ENCODE measurements around the gene NANOS2. TPM values are rescaled to one million over a fixed set of nuclear protein-coding genes. Genes with fewer than 3 reads are reported as not detected.

Gene NANOS2
- not detected for total RNA-seq

- Histone ChIP-seq H3K27me3 (peaks cover 26% of the 10 kb centered on the region), H3K36me3 (no peaks in the 10 kb centered on the region), H3K4me3 (no peak within 1 kb of the TSS), H3K27ac (no peak within 1 kb of the TSS), H3K4me1 (no peaks in the 10 kb centered on the region), H3K9me3 (no peaks in the 10 kb centered on the region)
- no peak for DNase-seq (ENCODE audit: low spot score in 2 of 2)
- no peak for TF ChIP-seq POLR2AphosphoS5 (IDR thresholded peaks at IDR 0.05)
- no peak for TF ChIP-seq POLR2A (IDR thresholded peaks at IDR 0.05)
- no peak for TF ChIP-seq EP300 (IDR thresholded peaks at IDR 0.05)
- no peak for TF ChIP-seq CTCF (IDR thresholded peaks at IDR 0.05)
- 71% methylated on average over 24 of the region's 44 CpGs for WGBS
Observed at GRCh38 chr19:45913874-45914830, at the start of gene NANOS2. NANOS2 (minus strand) TSS chr19:45914778; CDS start chr19:45914693, 85 bp downstream.

GRCh38 chr19:45962021-45962420 lies 47.4 kb upstream of the NANOS2 start:
- no peak overlapping the region for H3K4me3 ChIP-seq
- H3K27ac ChIP-seq, result no peak overlapping the region
- 82% methylated on average over 15 of the region's 15 CpGs for WGBS
- no peaks in the 10 kb centered on the region for H3K4me1 ChIP-seq
- no peak for DNase-seq (ENCODE audit: low spot score in 2 of 2)
- H3K36me3 ChIP-seq, result no peaks in the 10 kb centered on the region
- TF ChIP-seq CTCF (IDR thresholded peaks at IDR 0.05), result no peak
- TF ChIP-seq POLR2A (IDR thresholded peaks at IDR 0.05), result no peak
- TF ChIP-seq EP300 (IDR thresholded peaks at IDR 0.05), result no peak
- TF ChIP-seq POLR2AphosphoS5 (IDR thresholded peaks at IDR 0.05), result no peak
- H3K9me3 ChIP-seq, result no peaks in the 10 kb centered on the region
- H3K27me3 ChIP-seq, result peaks cover 78% of the 10 kb centered on the region

- no peak overlapping the region for H3K27ac ChIP-seq
- no peaks in the 10 kb centered on the region for H3K36me3 ChIP-seq
- no peak overlapping the region for H3K4me3 ChIP-seq
- no peaks in the 10 kb centered on the region for H3K9me3 ChIP-seq
- 25% methylated on average over 16 of the region's 19 CpGs for WGBS
- DNase-seq (ENCODE audit: low spot score in 2 of 2), result no peak
- no peak for TF ChIP-seq POLR2A (IDR thresholded peaks at IDR 0.05)
- TF ChIP-seq CTCF (IDR thresholded peaks at IDR 0.05), result no peak
- no peak for TF ChIP-seq EP300 (IDR thresholded peaks at IDR 0.05)
- TF ChIP-seq POLR2AphosphoS5 (IDR thresholded peaks at IDR 0.05), result no peak
- no peaks in the 10 kb centered on the region for H3K4me1 ChIP-seq
- H3K27me3 ChIP-seq, result peaks cover 75% of the 10 kb centered on the region
Observed at GRCh38 chr19:45960595-45961235, 46.1 kb upstream of the NANOS2 start.

GRCh38 chr19:45959517-45960025 lies 45.0 kb upstream of the NANOS2 start:
- H3K4me3 ChIP-seq, result no peak overlapping the region
- no peak overlapping the region for H3K27ac ChIP-seq
- no peaks in the 10 kb centered on the region for H3K9me3 ChIP-seq
- WGBS, result 62% methylated on average over 8 of the region's 8 CpGs
- DNase-seq (ENCODE audit: low spot score in 2 of 2), result no peak
- H3K27me3 ChIP-seq, result peaks cover 75% of the 10 kb centered on the region
- H3K36me3 ChIP-seq, result no peaks in the 10 kb centered on the region
- no peaks in the 10 kb centered on the region for H3K4me1 ChIP-seq
- no peak for TF ChIP-seq CTCF (IDR thresholded peaks at IDR 0.05)
- no peak for TF ChIP-seq POLR2A (IDR thresholded peaks at IDR 0.05)
- TF ChIP-seq EP300 (IDR thresholded peaks at IDR 0.05), result no peak
- TF ChIP-seq POLR2AphosphoS5 (IDR thresholded peaks at IDR 0.05), result no peak

Data from suprapubic skin (tissue), 4 donors.